GM19455 (cell line): ENCODE results near the gene PTBP3.

Experiments
- ATAC-seq: cut with Tn5 transposase; IDR thresholded peaks from one replicate; pipeline ENCODE4 v1.9.1; 2021; ENCODE audit not compliant: unreplicated experiment

The PTBP3 gene

DNA sequence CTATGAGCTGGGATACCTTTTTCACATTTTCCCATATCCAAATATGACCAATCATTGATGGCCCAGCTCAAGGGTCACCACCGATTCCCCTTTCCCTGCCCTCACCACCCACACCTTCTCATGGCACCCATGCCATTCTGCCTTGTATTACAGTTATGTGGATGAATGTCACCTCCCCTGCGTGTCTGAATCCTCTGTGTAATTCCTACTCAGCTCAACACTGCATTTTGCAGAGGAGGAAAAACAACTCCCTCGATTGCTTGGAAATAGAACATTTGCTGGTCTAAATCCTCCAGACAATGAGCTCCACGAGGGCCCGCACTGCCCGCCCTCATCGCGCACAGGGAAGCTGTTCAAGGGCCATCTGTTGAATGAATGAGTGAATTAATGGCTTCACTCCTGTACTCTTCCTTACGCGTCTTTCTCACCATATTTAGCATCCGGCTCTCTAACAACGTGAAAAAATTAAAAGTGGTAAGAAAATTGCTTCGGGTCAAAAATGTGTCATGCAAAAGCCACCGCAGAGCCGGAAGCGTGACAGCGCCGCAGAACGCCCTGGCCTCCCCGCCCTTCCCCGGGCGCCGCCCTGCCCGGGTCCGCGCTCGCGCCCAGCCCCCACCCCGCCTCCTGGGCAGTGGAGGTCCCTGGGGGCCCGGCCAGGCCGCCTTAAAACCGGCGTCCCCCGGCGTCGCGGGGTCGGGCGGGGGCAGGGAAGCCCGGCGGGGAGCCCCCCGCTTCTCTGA, 159.0 kb downstream of the PTBP3 start:
- ATAC-seq, result peak; percentile 77

DNA sequence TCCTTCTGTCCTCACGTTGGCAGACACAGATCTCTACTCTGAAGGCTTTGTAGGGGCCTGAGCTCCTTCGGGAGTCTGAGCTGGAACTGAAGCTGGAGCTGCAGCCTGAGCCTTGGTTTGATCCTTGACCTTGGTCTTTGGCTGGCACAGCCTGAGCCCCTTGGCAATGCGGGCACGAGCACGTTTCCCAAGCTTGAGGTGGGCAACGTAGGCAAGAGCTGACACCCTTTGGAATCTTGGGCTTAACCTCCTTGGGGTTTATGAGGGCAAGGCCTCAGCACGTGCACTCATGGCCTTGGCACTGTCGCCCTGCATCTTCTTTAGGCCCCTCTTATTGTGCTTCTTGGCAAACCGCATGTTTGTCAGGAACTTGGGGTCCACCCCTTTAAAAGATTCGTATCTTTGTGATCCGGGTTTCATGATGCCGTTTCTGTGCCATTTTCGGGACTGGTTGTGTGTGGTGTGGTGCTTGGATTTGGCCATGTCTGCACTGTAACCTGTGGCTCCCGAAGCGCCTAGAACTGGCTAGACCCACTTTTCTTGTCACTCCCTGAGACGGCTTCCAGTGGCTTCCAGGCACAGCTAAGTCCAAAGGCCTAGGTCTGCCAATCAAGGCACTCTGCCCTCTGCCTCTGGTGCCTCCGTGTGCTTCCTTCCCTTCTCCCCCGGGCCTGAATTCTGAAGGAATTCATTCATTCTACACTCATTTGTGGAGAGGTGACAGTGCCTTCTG, 159.8 kb downstream of the PTBP3 start:
- ATAC-seq, result no peak

DNA sequence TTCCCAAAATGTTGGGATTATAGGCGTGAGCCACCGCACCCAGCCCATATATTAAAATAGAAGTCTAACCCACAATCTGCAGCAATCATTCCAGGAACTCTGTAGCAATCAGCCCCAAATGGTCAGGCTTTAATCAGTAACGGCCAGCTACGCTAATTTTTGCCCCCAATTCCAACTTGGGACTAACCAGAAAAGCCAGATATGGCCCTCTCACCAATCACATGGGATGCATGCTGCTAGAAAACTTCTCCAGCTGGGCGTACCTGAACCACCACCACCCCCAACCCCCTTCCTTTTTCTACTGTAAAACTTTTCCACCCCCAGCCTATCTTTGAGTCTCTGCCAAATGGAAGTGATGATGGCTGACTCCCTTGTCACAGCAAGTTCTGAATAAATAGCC, 162.5 kb downstream of the PTBP3 start:
- no peak for ATAC-seq

DNA sequence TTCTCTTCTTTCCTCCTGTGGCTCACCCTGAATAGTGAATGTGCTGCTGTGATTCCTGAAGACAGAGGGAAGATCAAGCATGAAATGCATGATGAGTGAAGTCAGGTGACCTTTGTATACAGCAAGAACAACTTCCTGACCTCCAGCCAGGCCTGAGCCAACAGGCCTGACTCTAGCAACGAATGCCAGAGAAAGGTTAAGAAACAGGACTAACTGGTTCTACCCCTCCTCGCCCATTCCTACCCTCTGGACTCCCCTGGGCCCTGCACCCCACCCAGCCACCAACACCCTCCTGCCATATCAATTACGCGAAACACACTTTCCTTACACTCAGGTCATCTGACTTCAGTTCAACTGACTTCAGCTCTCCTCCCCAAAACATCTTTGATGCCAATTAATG, 163.2 kb downstream of the PTBP3 start:
- no peak for ATAC-seq

DNA sequence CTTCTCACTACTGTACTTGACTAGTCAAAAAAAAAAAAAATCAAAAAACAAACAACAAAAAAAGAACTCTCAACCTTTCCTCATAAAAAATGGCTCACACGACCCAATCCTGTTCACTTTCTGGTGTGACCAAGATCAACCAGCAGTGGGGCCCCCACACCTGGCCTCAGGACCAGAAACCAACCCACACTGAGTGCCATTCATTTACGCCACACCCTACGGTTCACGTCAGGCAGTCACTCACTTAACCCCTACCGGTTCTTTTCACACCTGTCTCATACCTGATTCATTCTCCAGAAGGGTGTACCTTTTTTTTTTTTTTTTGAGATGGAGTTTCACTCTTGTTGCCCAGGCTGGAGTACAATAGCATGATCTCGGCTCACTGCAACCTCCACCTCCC, 164.1 kb downstream of the PTBP3 start:
- no peak for ATAC-seq

DNA sequence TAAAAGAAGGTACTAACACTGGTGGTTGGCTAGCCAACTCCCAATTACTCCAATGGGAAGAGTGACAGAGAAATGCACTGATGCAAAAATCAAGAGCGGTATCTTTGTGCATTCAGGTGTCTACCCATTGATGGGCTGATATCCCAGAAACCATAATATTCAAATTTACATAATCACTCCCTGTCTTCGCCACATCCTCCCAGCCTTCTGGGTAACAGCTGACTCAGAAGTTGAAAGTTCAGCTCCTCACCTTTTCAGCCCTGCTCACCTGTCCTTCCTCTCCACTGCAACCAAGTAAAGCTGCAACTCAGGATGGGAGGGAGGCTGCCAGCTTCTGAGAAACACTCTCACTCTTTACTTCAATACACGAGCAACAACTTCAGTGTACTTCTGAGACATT, 165.2 kb downstream of the PTBP3 start:
- no peak for ATAC-seq
